HG03460 (cell line): ENCODE results near the gene PLXND1.
"Not testable (repeated sequence)": the region's sequence is repeated elsewhere in the genome, so short reads cannot be mapped to it uniquely, and the experiment has no call there.

ENCODE experiments used
- ATAC-seq: cut with Tn5 transposase; IDR thresholded peaks from one replicate; pipeline ENCODE4 v1.9.1; 2021; ENCODE audit not compliant: unreplicated experiment

PLXND1 gene

DNA sequence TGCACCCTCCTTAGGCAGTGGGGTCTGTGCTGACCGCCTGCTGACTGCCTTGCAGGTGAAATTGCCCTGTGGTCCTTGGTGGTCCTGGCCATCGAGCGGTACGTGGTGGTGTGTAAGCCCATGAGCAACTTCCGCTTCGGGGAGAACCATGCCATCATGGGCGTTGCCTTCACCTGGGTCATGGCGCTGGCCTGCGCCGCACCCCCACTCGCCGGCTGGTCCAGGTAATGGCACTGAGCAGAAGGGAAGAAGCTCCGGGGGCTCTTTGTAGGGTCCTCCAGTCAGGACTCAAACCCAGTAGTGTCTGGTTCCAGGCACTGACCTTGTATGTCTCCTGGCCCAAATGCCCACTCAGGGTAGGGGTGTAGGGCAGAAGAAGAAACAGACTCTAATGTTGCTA lies 75.7 kb downstream of the PLXND1 start:
- ATAC-seq: no peak

DNA sequence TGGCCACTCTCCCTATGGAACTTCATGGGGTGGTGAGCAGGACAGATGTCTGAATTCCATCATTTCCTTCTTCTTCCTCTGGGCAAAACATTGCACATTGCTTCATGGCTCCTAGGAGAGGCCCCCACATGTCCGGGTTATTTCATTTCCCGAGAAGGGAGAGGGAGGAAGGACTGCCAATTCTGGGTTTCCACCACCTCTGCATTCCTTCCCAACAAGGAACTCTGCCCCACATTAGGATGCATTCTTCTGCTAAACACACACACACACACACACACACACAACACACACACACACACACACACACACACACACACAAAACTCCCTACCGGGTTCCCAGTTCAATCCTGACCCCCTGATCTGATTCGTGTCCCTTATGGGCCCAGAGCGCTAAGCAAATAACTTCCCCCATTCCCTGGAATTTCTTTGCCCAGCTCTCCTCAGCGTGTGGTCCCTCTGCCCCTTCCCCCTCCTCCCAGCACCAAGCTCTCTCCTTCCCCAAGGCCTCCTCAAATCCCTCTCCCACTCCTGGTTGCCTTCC lies 76.2 kb downstream of the PLXND1 start:
- ATAC-seq: no peak

DNA sequence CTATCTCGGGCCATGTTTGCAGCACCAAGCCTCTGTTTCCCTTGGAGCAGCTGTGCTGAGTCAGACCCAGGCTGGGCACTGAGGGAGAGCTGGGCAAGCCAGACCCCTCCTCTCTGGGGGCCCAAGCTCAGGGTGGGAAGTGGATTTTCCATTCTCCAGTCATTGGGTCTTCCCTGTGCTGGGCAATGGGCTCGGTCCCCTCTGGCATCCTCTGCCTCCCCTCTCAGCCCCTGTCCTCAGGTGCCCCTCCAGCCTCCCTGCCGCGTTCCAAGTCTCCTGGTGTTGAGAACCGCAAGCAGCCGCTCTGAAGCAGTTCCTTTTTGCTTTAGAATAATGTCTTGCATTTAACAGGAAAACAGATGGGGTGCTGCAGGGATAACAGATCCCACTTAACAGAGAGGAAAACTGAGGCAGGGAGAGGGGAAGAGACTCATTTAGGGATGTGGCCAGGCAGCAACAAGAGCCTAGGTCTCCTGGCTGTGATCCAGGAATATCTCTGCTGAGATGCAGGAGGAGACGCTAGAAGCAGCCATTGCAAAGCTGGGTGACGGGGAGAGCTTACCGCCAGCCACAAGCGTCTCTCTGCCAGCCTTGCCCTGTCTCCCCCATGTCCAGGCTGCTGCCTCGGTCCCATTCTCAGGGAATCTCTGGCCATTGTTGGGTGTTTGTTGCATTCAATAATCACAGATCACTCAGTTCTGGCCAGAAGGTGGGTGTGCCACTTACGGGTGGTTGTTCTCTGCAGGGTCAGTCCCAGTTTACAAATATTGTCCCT lies 76.9 kb downstream of the PLXND1 start:
- no peak for ATAC-seq

DNA sequence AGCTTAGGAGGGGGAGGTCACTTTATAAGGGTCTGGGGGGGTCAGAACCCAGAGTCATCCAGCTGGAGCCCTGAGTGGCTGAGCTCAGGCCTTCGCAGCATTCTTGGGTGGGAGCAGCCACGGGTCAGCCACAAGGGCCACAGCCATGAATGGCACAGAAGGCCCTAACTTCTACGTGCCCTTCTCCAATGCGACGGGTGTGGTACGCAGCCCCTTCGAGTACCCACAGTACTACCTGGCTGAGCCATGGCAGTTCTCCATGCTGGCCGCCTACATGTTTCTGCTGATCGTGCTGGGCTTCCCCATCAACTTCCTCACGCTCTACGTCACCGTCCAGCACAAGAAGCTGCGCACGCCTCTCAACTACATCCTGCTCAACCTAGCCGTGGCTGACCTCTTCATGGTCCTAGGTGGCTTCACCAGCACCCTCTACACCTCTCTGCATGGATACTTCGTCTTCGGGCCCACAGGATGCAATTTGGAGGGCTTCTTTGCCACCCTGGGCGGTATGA lies 77.8 kb downstream of the PLXND1 start, which contains the start of gene RHO:
RHO (plus strand) TSS at position 51 of the 512 bp plus-strand sequence; CDS start at position 146, 95 bp downstream.
- ATAC-seq: no peak

DNA sequence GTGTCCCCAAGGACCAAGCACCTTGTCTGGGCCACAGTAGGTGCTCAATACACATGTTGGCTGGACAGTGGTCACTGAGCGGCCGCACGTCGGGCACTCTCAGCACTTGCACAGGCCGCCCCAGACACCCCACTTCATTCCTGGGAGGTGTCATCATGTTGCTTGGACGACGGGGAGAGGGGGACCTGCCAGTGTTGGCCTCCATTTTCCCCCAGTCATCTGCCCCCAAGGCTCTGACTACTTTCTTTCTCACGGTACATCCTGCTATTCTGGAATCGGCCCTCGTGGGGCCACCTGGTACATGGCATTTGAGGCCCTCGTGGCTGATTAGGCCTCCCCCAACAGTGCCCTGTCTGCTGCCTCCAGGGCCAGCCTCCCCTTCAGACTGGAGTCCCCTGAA lies 79.2 kb downstream of the PLXND1 start:
- no peak for ATAC-seq

DNA sequence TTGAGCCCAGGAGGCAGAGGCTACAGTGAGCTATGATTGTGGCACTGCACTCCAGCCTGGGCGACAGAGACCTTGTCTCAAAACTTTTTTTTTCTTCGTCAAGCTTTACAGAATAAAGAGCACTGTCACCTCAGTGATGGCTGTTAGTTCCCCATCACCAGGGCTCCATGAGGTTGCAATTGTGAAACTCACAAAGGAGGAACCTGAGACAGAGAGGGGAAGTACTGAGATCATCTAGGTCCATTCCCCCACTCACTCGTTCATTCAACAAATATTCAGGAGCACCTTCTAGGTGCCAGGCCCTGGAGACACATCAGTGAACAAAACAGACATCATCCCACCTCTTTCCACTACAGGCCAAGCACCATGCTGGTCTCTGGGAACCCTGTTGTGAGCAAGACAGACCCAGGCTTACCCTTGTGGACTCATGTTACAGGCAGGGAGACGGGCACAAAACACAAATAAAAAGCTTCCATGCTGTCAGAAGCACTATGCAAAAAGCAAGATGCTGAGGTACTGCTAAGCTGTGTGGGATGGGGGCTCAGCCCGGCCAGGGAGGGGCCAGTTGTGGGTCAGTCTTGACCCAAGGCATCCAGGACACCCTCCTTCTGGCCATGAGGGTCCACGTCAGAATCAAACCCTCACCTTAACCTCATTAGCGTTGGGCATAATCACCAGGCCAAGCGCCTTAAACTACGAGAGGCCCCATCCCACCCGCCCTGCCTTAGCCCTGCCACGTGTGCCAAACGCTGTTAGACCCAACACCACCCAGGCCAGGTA lies 80.2 kb downstream of the PLXND1 start:
- ATAC-seq: peak; percentile 92

DNA sequence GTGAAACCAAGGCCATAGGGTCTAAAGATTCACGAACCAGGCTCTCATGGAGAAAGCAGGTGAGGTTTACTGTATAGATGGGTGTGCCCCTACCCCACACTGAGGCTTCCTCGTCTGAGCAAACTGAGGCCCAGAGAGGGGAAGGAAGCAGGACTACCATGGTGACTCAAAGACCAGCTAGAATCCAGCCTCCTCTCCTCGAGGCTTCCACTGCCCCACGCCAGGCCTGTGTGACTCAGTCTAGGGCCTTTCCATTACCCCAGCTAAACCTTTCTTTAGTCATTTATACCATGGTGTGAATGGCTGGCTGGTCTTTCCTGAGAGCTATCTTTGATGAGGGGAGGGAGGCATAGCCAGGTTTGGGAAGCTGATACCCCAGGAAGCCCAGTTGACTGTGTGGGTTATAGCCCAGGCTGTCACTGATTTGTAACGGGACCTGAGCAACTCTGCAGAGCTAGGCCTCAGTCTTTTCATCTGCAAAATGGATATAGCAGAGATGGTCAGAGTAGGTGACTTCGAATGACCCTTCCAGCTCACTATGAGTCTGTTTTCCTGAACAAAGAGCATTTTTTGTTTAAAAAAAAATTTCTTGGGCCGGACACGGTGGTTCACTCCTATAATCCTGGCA lies 81.0 kb downstream of the PLXND1 start:
- no peak for ATAC-seq

DNA sequence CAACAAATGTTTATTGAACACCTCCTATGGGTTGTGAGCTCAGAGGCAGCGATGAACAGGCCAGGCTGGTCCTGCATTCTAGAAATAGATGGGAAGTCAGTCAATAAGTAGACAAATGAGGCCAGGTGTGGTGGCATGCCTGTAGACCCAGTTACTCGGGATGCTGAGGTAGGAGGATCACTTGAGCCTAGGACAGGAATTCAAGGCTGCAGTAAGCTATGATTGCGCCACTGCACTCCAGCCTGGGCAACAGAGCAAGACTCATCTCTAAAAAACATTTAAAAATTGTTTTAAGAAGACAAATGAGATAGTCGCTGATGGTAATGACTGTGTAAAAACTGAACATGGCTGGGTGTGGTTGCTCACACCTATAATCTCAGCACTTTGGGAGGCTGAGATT lies 82.4 kb downstream of the PLXND1 start:
- no peak for ATAC-seq

DNA sequence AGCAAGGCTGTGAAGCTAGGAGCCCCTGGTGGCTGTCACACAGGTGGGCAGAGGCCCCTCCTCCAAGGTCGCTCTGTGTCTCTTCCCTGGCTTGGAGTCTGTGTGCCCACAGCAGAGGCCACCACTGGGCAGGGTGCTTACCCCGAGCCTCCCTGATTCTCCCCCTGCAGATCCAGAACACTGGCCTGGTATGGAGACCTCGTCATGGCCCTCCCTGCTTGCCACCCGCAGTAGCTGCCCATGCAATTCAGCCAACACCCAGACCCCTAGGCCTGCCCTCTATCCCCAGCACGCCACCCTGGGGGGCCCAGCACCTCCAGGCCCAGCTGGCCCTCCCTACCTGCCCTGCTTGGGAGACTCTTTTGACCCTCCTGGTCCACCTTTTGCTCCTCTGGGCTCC lies 83.5 kb downstream of the PLXND1 start:
- ATAC-seq: no peak

DNA sequence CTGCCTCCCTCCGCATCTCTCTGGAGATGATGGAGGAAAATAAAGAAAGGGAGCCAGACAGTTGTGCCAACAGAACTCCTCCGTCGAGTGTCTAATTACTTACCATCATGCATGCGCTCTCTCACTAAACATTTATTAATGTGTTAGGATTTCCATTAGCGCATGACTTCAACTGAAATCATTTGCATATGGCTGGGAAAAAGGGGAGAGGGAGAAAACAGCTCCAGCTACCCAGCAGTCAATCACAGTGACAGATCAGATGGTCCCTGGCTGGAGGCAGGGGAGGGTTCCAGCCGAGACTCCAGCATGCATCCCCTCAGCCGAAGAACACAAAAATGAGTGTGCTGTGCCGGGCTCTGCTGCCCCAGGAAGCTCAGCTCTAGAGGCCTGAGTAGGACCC lies 84.9 kb downstream of the PLXND1 start:
- no peak for ATAC-seq

DNA sequence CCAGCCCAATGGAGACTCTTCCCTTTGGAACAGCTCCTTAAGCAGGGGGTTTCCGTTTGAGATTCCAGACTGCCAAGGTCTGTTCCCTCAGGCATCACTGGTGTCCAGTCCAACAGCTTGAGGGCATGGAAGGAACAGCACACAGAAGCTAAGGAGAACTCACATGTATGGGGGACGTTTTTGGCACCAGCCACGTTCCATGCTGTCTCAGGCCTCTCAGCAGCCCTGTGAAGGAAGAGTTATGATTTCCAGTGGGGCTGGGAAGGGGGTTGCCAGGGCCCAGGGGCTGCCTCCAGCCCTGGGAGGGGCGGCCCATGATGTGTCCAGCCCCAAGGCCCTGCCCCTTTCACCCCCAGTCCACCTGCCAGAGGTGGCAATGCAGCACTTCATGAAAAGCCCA lies 85.5 kb downstream of the PLXND1 start:
- no peak for ATAC-seq

DNA sequence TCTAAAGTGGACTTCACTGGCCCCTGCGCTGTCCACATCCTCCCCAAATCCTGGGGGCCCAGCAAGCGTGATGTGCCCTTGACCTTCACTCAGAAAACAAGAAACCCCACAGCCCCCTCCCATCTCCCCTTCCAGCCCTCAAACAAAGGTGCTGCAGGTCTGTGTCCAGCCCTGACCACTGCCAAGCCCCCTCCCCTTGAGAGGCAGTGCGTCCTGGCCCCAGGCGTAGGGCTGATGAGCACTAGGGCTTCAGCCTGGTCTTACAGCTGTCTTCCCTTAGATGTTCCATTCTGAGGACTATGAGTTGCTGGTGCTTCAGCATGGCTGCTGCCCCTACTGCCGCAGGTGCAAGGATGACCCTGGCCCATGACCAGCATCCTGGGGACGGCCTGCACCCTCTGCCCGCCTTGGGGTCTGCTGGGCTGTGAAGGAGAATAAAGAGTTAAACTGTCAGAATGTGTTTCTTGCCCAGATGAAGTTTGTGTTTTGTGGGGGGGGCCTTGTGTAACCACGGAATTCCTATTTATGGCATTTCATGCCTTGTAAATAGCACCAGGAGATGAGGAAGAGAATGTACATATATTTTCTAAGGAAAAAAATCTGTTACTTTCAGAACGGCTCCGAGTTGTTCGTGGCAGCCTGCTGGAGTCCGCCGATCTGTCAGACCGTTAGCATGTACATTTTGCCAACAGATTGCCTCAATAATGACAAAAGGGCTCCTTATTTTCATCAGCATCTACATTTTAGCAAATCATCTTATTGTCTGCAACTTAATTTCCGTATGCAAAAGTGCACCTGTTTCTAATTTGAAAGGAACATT lies 86.4 kb downstream of the PLXND1 start:
- no peak for ATAC-seq

DNA sequence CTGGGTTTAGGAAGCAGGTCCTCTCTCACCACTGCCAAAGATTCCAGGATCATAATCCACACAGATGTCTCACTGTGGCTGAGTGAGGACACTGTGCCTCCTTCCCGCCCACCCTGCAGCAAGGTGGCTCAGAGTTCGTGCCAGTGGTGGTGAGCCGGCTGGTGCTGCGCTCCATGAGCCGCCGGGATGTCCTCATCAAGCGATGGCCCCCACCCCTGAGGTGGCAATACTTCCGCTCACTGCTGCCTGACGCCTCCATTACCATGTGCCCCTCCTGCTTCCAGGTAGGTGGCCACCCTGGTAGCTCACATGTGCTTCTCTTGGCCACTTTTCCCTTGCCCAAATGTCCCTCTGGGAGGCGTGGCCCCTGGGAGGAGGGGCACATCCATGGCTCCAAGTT lies 87.0 kb downstream of the PLXND1 start:
- ATAC-seq: no peak

DNA sequence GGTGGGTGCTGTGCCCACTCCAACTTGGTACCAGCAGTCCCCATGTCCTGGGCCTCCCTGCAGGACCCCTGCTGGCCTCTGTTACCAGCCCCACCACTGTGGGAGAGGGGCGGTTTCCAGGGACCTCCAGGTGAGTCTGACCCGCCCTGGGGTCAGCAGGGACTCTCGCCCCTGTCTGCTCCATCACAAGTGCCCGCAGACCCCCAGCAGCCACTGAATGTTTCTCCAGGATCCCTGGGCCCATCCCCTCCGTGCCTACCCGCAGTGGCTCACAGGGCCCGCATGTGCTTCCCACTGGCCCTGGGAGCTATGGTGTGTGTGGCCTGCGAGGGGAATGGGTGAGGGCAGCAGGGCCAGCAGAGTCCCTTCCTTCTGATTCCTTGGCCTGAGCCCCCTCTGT lies 87.9 kb downstream of the PLXND1 start:
- no peak for ATAC-seq

DNA sequence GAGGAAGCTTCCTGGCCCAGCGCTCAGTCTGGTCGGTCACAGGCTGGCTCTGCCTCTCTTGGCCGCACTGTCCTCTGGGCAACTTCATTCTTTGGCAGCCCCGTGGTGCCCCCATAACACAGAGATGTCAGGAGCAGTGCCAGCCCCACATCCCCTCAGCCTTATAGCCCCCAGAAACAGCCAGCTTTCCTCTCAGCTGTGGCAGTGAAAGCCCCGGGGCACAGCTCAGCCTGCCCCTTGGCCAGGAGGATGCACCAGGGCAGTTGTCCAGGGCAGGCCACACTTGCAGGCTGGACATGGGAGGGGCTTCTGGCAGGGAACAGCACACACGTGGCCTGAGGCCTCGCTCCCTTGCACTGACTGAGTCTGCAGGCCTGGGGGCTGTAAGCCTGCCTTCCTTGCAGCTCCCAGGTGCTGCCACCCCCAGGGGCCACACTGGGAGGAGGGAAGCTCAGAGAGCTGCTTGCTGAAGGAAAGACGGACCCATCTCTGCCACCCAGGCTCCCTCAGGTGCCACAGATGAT lies 88.4 kb downstream of the PLXND1 start:
- no peak for ATAC-seq

DNA sequence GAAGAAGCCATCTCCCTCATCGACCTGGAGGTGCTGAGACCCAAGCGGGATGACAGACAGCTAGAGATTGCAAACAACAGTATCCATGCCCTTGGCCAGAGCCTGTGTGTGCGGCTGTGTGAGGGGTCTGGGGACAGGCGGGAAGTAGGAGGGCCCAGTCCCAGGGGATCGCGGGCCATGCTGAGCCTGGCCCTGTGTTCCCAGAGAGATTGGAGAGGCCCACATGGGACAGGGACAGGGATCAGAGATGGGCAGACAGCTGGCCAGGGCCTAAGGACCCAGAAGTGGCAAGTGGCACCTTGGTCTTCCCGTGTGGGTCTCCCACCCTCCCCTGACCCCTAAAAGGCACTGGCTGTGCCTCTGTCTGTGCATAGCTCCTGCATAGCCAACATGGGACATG lies 89.0 kb downstream of the PLXND1 start:
- ATAC-seq: no peak

DNA sequence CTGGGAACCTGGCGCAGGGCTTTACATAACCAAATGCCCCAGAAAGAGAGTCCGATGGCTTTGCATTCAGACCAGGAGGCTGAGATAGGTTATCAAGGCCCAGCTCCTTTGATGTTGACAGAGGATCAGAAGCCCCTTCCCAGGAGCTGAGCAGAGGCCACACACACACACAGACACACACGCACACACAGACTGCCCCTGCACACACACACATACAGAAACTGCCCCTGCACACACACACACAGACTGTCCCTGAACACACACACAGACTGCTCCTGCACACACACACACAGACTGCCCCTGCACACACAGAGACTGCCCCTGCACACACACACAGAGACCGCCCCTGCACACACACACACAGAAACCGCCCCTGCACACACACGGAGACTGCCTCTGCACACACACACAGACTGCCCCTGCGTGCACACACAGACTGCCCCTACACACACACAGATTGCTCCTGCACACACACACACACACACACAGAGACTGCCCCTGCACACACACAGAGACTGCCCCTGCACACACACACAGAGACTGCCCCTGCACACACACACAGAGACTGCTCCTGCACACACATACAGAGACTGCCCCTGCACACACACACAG lies 90.5 kb downstream of the PLXND1 start:
- not testable (repeated sequence) for ATAC-seq

DNA sequence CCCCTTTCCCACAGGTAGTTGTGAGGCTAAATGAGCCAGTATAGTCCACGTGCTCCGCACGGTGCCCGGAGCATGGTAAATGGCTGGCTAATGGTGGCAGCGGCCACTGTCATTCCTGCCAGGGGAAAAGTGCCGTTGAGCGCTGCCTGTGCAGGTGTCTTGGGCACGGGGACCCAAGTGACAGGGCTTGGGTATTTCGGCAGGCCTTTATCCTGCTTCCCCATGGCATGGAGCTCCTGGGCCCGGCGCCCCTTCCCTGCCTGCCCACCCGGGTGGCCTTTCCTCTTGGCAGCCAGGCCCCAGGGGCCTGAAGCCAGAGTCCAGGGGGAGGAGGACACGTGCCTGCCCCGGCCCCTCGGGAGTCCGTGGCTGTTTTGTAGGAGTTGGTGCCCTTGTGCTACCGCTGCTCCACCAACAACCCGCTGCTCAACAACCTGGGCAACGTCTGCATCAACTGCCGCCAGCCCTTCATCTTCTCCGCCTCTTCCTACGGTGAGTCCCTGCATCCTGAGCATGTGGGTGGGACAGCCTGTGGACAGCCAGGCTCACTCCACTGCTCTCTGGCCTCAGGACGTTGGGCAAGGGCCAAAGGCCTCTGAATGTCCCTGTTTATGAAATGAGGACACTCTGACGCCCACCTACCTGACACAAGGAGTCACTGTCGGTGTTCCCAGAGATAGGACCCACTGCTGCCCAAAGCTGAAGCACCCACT lies 91.2 kb downstream of the PLXND1 start:
- not testable (repeated sequence) for ATAC-seq

DNA sequence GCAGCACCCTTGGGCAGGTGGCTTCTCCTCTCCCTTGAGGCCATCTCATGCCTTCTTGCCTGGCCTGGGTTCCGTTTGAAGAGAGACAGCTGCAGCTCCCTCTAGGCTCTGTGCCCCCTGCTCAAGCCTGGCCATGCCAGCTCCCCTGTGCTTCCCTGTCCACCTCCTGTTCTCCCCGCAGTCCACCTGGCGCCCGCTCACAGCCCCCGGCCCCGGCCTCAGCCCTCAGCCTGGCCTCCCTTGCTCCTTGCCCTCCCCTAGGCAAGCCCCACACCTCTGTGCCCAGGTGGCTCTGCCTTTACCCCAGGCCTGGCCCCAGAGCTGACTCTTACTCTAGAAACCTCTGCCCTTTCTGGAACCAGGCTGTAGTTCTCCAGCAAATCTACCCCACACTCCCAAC lies 91.9 kb downstream of the PLXND1 start:
- no peak for ATAC-seq
